Naive thymus-derived CD8-positive, alpha-beta T cell (primary cell): ENCODE measurements around the gene SOHLH1. TPM values are rescaled to one million over a fixed set of nuclear protein-coding genes. Genes with fewer than 3 reads are reported as not detected.

Experiments used
- ATAC-seq, 2 donors: fragments of 150-1000 bp; cut with Tn5 transposase in 1 of 2; sonication (Bioruptor Pico), chemical (Tn5 transposase) in 1 of 2; 1 replicate in 1 of 2; 2 replicates in 1 of 2; pipeline ENCODE4 v1.10.0; 2021; ENCODE audit warnings: mild to moderate bottlenecking in 2 of 2, moderate library complexity in 2 of 2
- POLR2A ChIA-PET: fragments of 350-600 bp; sonication (Branson Sonifier 250); formaldehyde crosslinking; loops from one replicate; lab custom pipeline; 2021; ENCODE audit warnings: antibody characterized with exemption; lab: Charles Lee
- DNase-seq, 10 donors: peaks; one replicate each; pipeline versions ENCODE4 v3.0.0 to v3.0.0-alpha.2; 2020 to 2022
- H3K27ac Mint-ChIP-seq, 10 donors: one replicate each; pipeline ENCODE4 v1.8.0; 2020 to 2022; ENCODE audit warnings: mild to moderate bottlenecking in 10 of 10, mixed read lengths in 10 of 10, moderate library complexity in 4 of 10, inconsistent platforms in 1 of 10
- H3K27me3 Mint-ChIP-seq, 5 donors: one replicate each; pipeline ENCODE4 v1.8.0; 2021 to 2022; ENCODE audit warnings: mixed read lengths in 5 of 5
- H3K36me3 Mint-ChIP-seq, 3 donors: one replicate each; pipeline ENCODE4 v1.8.0; 2020 to 2022; ENCODE audit warnings: mixed read lengths in 3 of 3, mild to moderate bottlenecking in 2 of 3, inconsistent platforms in 1 of 3
- H3K4me1 Mint-ChIP-seq, 4 donors: one replicate each; pipeline ENCODE4 v1.8.0; 2021 to 2022; ENCODE audit warnings: mixed read lengths in 4 of 4
- H3K4me3 Mint-ChIP-seq, 10 donors: one replicate each; pipeline ENCODE4 v1.8.0; 2020 to 2022; ENCODE audit warnings: mild to moderate bottlenecking in 10 of 10, mixed read lengths in 10 of 10, moderate library complexity in 6 of 10, inconsistent platforms in 1 of 10
- H3K9me3 Mint-ChIP-seq, 9 donors: one replicate each; pipeline ENCODE4 v1.8.0; 2020 to 2022; ENCODE audit warnings: mixed read lengths in 9 of 9, mild to moderate bottlenecking in 3 of 9, inconsistent platforms in 1 of 9, moderate library complexity in 1 of 9
- polyA plus RNA-seq, 3 donors: library from polyadenylated mRNA; unstranded; fragments of 300-500 nt; fragmentation: Illumina TruSeq; gene quantifications; one replicate each; pipeline ENCODE4 v1.2.3, GENCODE V29; 2021
- total RNA-seq, 8 experiments: library from RNA in 2 of 8; stranded (reverse) in 2 of 8; gene quantifications; one replicate each; pipeline ENCODE4 v1.2.3 and lab custom pipeline; 2021 to 2026

Gene SOHLH1
- total RNA-seq (not detected), polyA plus RNA-seq (not detected), total RNA-seq (lab: John Stamatoyannopoulos, UW) (0 to 0.09 (median 0) reads per million in 6 experiments)

GRCh38 chr9:135699440-135699839 lies at the start of gene SOHLH1:
Gene SOHLH1 (minus strand): TSS chr9:135699481. CDS start chr9:135699467, 14 bp downstream.
- Mint-ChIP-seq H3K4me3 (peak within 1 kb of the TSS in 2 of 10 donors; percentile 34 to 60), H3K9me3 (no peaks in the 10 kb centered on the region), H3K4me1 (peaks cover 0 to 6% (median 1%) of the 10 kb centered on the region in 4 donors), H3K36me3 (no peaks in the 10 kb centered on the region), H3K27ac (no peak within 1 kb of the TSS), H3K27me3 (peaks cover 0 to 14% (median 0%) of the 10 kb centered on the region in 5 donors)
- ATAC-seq (no peak), DNase-seq (no peak)
- POLR2A ChIA-PET: no interaction called here

GRCh38 chr9:135748676-135749075 lies 49.4 kb upstream of the SOHLH1 start:
- ATAC-seq (no peak), DNase-seq (no peak)
- H3K4me3 Mint-ChIP-seq: no peak overlapping the region
- H3K27me3 Mint-ChIP-seq: peaks cover 0 to 3% (median 0%) of the 10 kb centered on the region in 5 donors
- POLR2A ChIA-PET: no interaction called here
- H3K27ac Mint-ChIP-seq: no peak overlapping the region
- peaks cover 0 to 1% (median 0%) of the 10 kb centered on the region in 9 donors for H3K9me3 Mint-ChIP-seq
- H3K36me3 Mint-ChIP-seq: no peaks in the 10 kb centered on the region
- peaks cover 0 to 2% (median 0%) of the 10 kb centered on the region in 4 donors for H3K4me1 Mint-ChIP-seq

- no peak for DNase-seq
- no peaks in the 10 kb centered on the region for H3K9me3 Mint-ChIP-seq
- peaks cover 0 to 7% (median 2%) of the 10 kb centered on the region in 5 donors for H3K27me3 Mint-ChIP-seq
- peaks cover 0 to 2% (median 0%) of the 10 kb centered on the region in 4 donors for H3K4me1 Mint-ChIP-seq
- ATAC-seq: no peak
- no peak overlapping the region for H3K27ac Mint-ChIP-seq
- H3K36me3 Mint-ChIP-seq: no peaks in the 10 kb centered on the region
- POLR2A ChIA-PET: no interaction called here
- no peak overlapping the region for H3K4me3 Mint-ChIP-seq
Measured at GRCh38 chr9:135747311-135747710, 48.0 kb upstream of the SOHLH1 start.

- H3K36me3 Mint-ChIP-seq: no peaks in the 10 kb centered on the region
- ATAC-seq (no peak), DNase-seq (no peak)
- H3K27me3 Mint-ChIP-seq: peaks cover 0 to 9% (median 2%) of the 10 kb centered on the region in 5 donors
- H3K4me1 Mint-ChIP-seq: no peaks in the 10 kb centered on the region
- no peaks in the 10 kb centered on the region for H3K9me3 Mint-ChIP-seq
- H3K4me3 Mint-ChIP-seq: no peak overlapping the region
- POLR2A ChIA-PET: no interaction called here
- no peak overlapping the region for H3K27ac Mint-ChIP-seq
Measured at GRCh38 chr9:135746565-135746964, 47.3 kb upstream of the SOHLH1 start.

- POLR2A ChIA-PET: no interaction called here
- Mint-ChIP-seq H3K4me1 (no peaks in the 10 kb centered on the region), H3K27me3 (peaks cover 0 to 9% (median 2%) of the 10 kb centered on the region in 5 donors), H3K27ac (no peak overlapping the region), H3K4me3 (no peak overlapping the region), H3K9me3 (no peaks in the 10 kb centered on the region), H3K36me3 (no peaks in the 10 kb centered on the region)
- no peak for DNase-seq
- ATAC-seq: no peak
Measured at GRCh38 chr9:135745686-135746324, 46.5 kb upstream of the SOHLH1 start.

GRCh38 chr9:135745189-135745588 lies 45.9 kb upstream of the SOHLH1 start:
- Mint-ChIP-seq H3K27ac (no peak overlapping the region), H3K36me3 (no peaks in the 10 kb centered on the region), H3K9me3 (no peaks in the 10 kb centered on the region), H3K27me3 (peaks cover 0 to 11% (median 2%) of the 10 kb centered on the region in 5 donors), H3K4me3 (no peak overlapping the region), H3K4me1 (no peaks in the 10 kb centered on the region)
- no peak for DNase-seq
- POLR2A ChIA-PET: no interaction called here
- no peak for ATAC-seq

GRCh38 chr9:135744333-135745070 lies 45.2 kb upstream of the SOHLH1 start:
- no peak overlapping the region for H3K4me3 Mint-ChIP-seq
- POLR2A ChIA-PET: no interaction called here
- no peaks in the 10 kb centered on the region for H3K9me3 Mint-ChIP-seq
- H3K4me1 Mint-ChIP-seq: no peaks in the 10 kb centered on the region
- no peak for ATAC-seq
- H3K36me3 Mint-ChIP-seq: no peaks in the 10 kb centered on the region
- no peak for DNase-seq
- H3K27me3 Mint-ChIP-seq: peaks cover 0 to 18% (median 8%) of the 10 kb centered on the region in 5 donors
- no peak overlapping the region for H3K27ac Mint-ChIP-seq

GRCh38 chr9:135743546-135744332 lies 44.5 kb upstream of the SOHLH1 start:
- DNase-seq (no peak), ATAC-seq (no peak)
- Mint-ChIP-seq H3K27ac (no peak overlapping the region), H3K9me3 (no peaks in the 10 kb centered on the region), H3K4me3 (no peak overlapping the region), H3K27me3 (peaks cover 0 to 25% (median 13%) of the 10 kb centered on the region in 5 donors), H3K4me1 (peaks cover 0 to 2% (median under 1%) of the 10 kb centered on the region in 4 donors), H3K36me3 (no peaks in the 10 kb centered on the region)
- POLR2A ChIA-PET: no interaction called here

GRCh38 chr9:135743021-135743420 lies 43.7 kb upstream of the SOHLH1 start:
- Mint-ChIP-seq H3K27ac (no peak overlapping the region), H3K9me3 (no peaks in the 10 kb centered on the region), H3K4me1 (peaks cover 0 to 2% (median under 1%) of the 10 kb centered on the region in 4 donors), H3K36me3 (no peaks in the 10 kb centered on the region), H3K4me3 (no peak overlapping the region), H3K27me3 (peaks cover 0 to 27% (median 14%) of the 10 kb centered on the region in 5 donors)
- POLR2A ChIA-PET: no interaction called here
- ATAC-seq (no peak), DNase-seq (no peak)

GRCh38 chr9:135741276-135742219 lies 42.3 kb upstream of the SOHLH1 start:
- H3K9me3 Mint-ChIP-seq: no peaks in the 10 kb centered on the region
- DNase-seq (no peak), ATAC-seq (no peak)

GRCh38 chr9:135739271-135740220 lies 40.3 kb upstream of the SOHLH1 start:
- no peak overlapping the region for H3K4me3 Mint-ChIP-seq
- H3K36me3 Mint-ChIP-seq: no peaks in the 10 kb centered on the region
- no peak for DNase-seq
- H3K9me3 Mint-ChIP-seq: no peaks in the 10 kb centered on the region
- H3K27me3 Mint-ChIP-seq: peaks cover 4 to 37% (median 19%) of the 10 kb centered on the region in 5 donors
- ATAC-seq: no peak
- no peak overlapping the region for H3K27ac Mint-ChIP-seq
- H3K4me1 Mint-ChIP-seq: peaks cover 0 to 4% (median under 1%) of the 10 kb centered on the region in 4 donors
- POLR2A ChIA-PET: no interaction called here

More at GRCh38 chr9:135741276-135742219, 42.3 kb upstream of the SOHLH1 start:
- no peak overlapping the region for H3K4me3 Mint-ChIP-seq
- H3K36me3 Mint-ChIP-seq: no peaks in the 10 kb centered on the region
- peaks cover 0 to 4% (median under 1%) of the 10 kb centered on the region in 4 donors for H3K4me1 Mint-ChIP-seq
- no peak overlapping the region for H3K27ac Mint-ChIP-seq
- POLR2A ChIA-PET: no interaction called here
- H3K27me3 Mint-ChIP-seq: peaks cover 4 to 37% (median 19%) of the 10 kb centered on the region in 5 donors
